Transverse colon (tissue), 4 donors: Measurements from ENCODE around the gene GPR107. TPM values are rescaled to one million over a fixed set of nuclear protein-coding genes. Genes with fewer than 3 reads are reported as not detected.

Experiments used
- DNase-seq: peaks from one replicate; pipeline ENCODE4 v3.0.0-alpha.2; 2019
- H3K27ac ChIP-seq, 4 donors: fragments of 200-600 bp; sonication (generic); 2 replicates each; pipeline ENCODE4 v1.5.1; 2016 to 2018; ENCODE audit warnings: inconsistent platforms in 4 of 4
- H3K27me3 ChIP-seq: fragments of 200-600 bp; sonication (generic); 2 replicates; pipeline ENCODE4 v1.5.1; 2017; ENCODE audit warnings: inconsistent platforms
- H3K36me3 ChIP-seq, 4 donors: fragments of 200-600 bp; sonication (generic); 2 replicates each; pipeline ENCODE4 v1.5.1; 2017 to 2019; ENCODE audit warnings: inconsistent platforms in 4 of 4
- H3K4me1 ChIP-seq, 4 donors: fragments of 200-600 bp; sonication (generic); 2 replicates each; pipeline ENCODE4 v1.5.1; 2017 to 2020; ENCODE audit warnings: inconsistent platforms in 4 of 4
- H3K4me3 ChIP-seq, 4 donors: fragments of 200-600 bp; sonication (generic); 1 replicate in 1 of 4; 2 replicates in 3 of 4; pipeline versions ENCODE4 v1.5.1 to v1.6.1; 2017 to 2019; ENCODE audit warnings: inconsistent platforms in 4 of 4
- H3K9me3 ChIP-seq, 2 donors: fragments of 200-600 bp; sonication (generic); 2 replicates each; pipeline ENCODE4 v1.5.1; 2017 to 2019; ENCODE audit warnings: inconsistent platforms in 2 of 2
- EP300 ChIP-seq: sonication (generic); formaldehyde crosslinking; IDR thresholded peaks from one replicate; pipeline ENCODE4 v1.6.1; 2017; ENCODE audit warnings: antibody characterized with exemption, low read depth
- POLR2A ChIP-seq: fragments of 450-650 bp; IDR thresholded peaks from one replicate; pipeline ENCODE4 v1.6.1; 2016; ENCODE audit warnings: antibody characterized with exemption, mild to moderate bottlenecking, moderate library complexity
- POLR2AphosphoS5 ChIP-seq, 3 donors: sonication (generic); formaldehyde crosslinking; IDR thresholded peaks; one replicate each; pipeline ENCODE4 v1.6.1; 2016; ENCODE audit warnings: antibody characterized with exemption in 3 of 3
- WGBS, 2 donors: methylation state at CpG; one replicate each; pipeline ENCODE4 v1.1.5; 2018; ENCODE audit warnings: low coverage in 1 of 2; 5-methylcytosine and 5-hydroxymethylcytosine counted together
- in situ Hi-C, 4 donors: fragments of 200-750 bp; cut with MboI; loops; one replicate each; pipeline versions ENCODE4 v1.15.0 to v1.15.1; 2017; ENCODE audit warnings: low sequenced_read_pairs in 3 of 4, low pct_ligation_motif_present in 1 of 4, low pct_unique_long_range_greater_than_20kb in 1 of 4
- intact Hi-C: fragments of 100-400 bp; cut with DNase I; formaldehyde crosslinking; loops from one replicate; pipeline ENCODE4 v1.15.1; 2023; ENCODE audit warnings: low total_unique reads
- total RNA-seq, 4 donors: library from RNA; depleted of rRNA; stranded (reverse); fragments of >200 nt; gene quantifications; one replicate each; pipeline ENCODE4 v1.1.0, GENCODE V29; 2016
- TF ChIP-seq, protein P1 (sequence below), 5 experiments: fragments of 200-600 bp in 3 of 5; fragments of 450-650 bp in 2 of 5; sonication (generic) in 3 of 5; IDR thresholded peaks; 1 replicate in 2 of 5; 2 replicates in 3 of 5; pipeline ENCODE4 v1.5.1; 2016 to 2017; ENCODE audit warnings: antibody characterized with exemption in 5 of 5, inconsistent platforms in 3 of 5, mild to moderate bottlenecking in 2 of 5, moderate library complexity in 1 of 5

Gene GPR107
- total RNA-seq, 4 donors from 2014 or later: 25.7 to 33.7 (median 32.7) TPM

DNA sequence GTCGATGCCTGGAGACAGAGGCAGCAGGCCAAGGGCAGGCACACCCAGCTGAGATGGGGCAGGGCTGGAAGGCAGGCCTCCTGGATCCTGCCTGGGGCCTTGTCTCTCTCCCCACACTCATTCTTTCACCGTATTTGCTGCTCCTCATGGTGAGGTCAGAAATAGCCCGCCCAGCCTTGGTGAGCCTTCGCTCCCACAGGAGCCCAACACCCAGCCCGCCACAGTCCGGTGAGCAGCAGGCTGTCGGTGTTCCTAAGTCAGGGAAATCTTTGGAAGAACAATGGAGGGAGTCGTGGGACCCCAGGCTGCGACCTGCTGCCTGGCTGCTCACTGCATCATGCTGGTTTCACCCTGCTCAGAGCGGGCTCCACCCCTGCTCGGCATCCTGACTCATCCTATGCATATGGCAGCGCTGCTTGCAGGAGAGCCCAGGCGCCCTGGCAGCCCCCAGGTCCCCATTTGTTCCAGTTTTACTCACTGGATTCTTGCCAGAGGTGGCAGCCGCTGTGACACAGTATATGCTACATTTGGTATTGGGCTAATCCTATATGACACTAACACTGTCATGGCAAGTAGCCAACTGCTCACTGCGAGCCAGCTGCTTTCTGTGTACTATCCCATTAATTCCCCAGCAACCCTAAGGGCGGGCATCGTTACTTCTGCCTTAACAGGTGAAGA is 65.3 kb downstream of the GPR107 start:
- Histone ChIP-seq H3K4me3 (no peak overlapping the region), H3K36me3 (peaks cover 0 to 3% (median 0%) of the 10 kb centered on the region in 4 donors), H3K27me3 (no peaks in the 10 kb centered on the region), H3K4me1 (peaks cover 0 to 21% (median 15%) of the 10 kb centered on the region in 4 donors), H3K9me3 (no peaks in the 10 kb centered on the region), H3K27ac (peak overlapping the region; percentile 59 to 84 (median 81))
- TF ChIP-seq POLR2A (no peak), POLR2AphosphoS5 (IDR thresholded peaks at IDR 0.05) (no peak), EP300 (no peak)
- TF ChIP-seq, protein P1, sequence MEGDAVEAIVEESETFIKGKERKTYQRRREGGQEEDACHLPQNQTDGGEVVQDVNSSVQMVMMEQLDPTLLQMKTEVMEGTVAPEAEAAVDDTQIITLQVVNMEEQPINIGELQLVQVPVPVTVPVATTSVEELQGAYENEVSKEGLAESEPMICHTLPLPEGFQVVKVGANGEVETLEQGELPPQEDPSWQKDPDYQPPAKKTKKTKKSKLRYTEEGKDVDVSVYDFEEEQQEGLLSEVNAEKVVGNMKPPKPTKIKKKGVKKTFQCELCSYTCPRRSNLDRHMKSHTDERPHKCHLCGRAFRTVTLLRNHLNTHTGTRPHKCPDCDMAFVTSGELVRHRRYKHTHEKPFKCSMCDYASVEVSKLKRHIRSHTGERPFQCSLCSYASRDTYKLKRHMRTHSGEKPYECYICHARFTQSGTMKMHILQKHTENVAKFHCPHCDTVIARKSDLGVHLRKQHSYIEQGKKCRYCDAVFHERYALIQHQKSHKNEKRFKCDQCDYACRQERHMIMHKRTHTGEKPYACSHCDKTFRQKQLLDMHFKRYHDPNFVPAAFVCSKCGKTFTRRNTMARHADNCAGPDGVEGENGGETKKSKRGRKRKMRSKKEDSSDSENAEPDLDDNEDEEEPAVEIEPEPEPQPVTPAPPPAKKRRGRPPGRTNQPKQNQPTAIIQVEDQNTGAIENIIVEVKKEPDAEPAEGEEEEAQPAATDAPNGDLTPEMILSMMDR (IDR thresholded peaks at IDR 0.05): no peak
- in situ Hi-C loops: loop anchor here in 3 of 4 donors (10.0 to 25.0 kb wide), 3 partner anchors 116 to 218 kb away; no protein-coding TSS in a partner anchor
- DNase-seq: no peak
- 85% methylated on average over 17 of the region's 17 CpGs; no CpG with 5 or more reads in 1 of the 2 donors for WGBS, 2 donors
- intact Hi-C loops: loop anchor here (5.0 kb wide), 1 partner anchor 73 kb away; no protein-coding TSS in a partner anchor

GRCh38 chr9:130119519-130120298 is 66.0 kb downstream of the GPR107 start:
- Histone ChIP-seq H3K27ac (peak overlapping the region in 3 of 4 donors; percentile 80 to 84 (median 82)), H3K4me1 (peaks cover 0 to 18% (median 14%) of the 10 kb centered on the region in 4 donors), H3K27me3 (no peaks in the 10 kb centered on the region), H3K4me3 (no peak overlapping the region), H3K9me3 (no peaks in the 10 kb centered on the region), H3K36me3 (peaks cover 0 to 3% (median 0%) of the 10 kb centered on the region in 4 donors)
- TF ChIP-seq, protein P1 (IDR thresholded peaks at IDR 0.05): no peak
- no peak for TF ChIP-seq EP300
- 88 to 100% methylated on average over 1 to 14 of the region's 14 CpGs for WGBS, 2 donors
- intact Hi-C loops (loop anchor here (5.0 kb wide), 1 partner anchor 73 kb away; no protein-coding TSS in a partner anchor), in situ Hi-C loops (loop anchor here in 3 of 4 donors (10.0 to 25.0 kb wide), 3 partner anchors 115 to 218 kb away; no protein-coding TSS in a partner anchor)
- no peak for DNase-seq

DNA sequence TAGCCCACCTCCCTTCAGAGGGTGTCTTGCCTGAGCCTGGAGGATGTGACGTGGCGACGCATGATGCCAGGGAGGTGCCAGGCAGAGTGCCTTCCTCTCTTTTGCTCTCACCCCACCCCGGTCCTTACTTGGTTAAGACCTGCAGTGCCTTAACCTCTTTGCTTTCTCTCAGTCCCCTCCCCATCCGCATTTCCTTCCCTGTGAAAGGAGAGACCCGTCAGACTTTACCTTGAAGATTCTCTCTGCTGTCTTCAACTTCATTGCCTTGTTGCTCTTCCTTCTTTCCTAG is 66.5 kb downstream of the GPR107 start:
- peaks cover 0 to 18% (median 12%) of the 10 kb centered on the region in 4 donors for H3K4me1 ChIP-seq
- H3K27me3 ChIP-seq: no peaks in the 10 kb centered on the region
- peaks cover 0 to 3% (median 0%) of the 10 kb centered on the region in 4 donors for H3K36me3 ChIP-seq
- no peaks in the 10 kb centered on the region for H3K9me3 ChIP-seq
- in situ Hi-C loops (loop anchor here in 2 of 4 donors (25.0 kb wide), 2 partner anchors 117 to 217 kb away; no protein-coding TSS in a partner anchor), intact Hi-C loops (no loop called here)
- DNase-seq: no peak
- no peak overlapping the region for H3K4me3 ChIP-seq
- 76 to 79% methylated on average over 6 of the region's 6 CpGs for WGBS, 2 donors
- TF ChIP-seq EP300 (no peak), POLR2AphosphoS5 (IDR thresholded peaks at IDR 0.05) (no peak), POLR2A (no peak)
- TF ChIP-seq, protein P1 (IDR thresholded peaks at IDR 0.05): no peak
- no peak overlapping the region for H3K27ac ChIP-seq

DNA sequence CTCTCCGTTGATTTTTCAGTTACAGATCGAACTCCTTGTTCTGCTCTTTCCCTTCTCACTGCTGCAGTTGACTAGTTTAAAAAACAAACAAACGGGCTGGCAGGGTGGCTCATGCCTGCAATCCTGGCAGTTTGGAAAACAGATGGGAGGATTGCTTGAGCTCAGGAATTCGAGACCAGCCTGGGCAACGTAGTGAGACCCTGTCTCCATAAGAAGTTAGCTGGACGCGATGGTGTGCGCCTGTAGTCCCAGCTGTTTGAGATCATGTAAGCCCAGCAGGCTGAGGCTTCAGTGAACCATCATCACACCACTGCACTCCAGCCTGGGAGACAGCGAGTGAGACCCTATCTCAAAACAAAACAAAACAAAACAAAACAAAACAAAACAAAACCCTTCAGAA is 67.1 kb downstream of the GPR107 start:
- Histone ChIP-seq H3K4me3 (no peak overlapping the region), H3K4me1 (peaks cover 0 to 18% (median 12%) of the 10 kb centered on the region in 4 donors), H3K36me3 (peaks cover 0 to 5% (median 0%) of the 10 kb centered on the region in 4 donors), H3K27me3 (no peaks in the 10 kb centered on the region), H3K9me3 (no peaks in the 10 kb centered on the region), H3K27ac (no peak overlapping the region)
- DNase-seq: no peak
- intact Hi-C loops: no loop called here
- in situ Hi-C loops: loop anchor here in 2 of 4 donors (25.0 kb wide), 2 partner anchors 116 to 216 kb away; no protein-coding TSS in a partner anchor
- TF ChIP-seq EP300 (no peak), POLR2A (no peak), POLR2AphosphoS5 (IDR thresholded peaks at IDR 0.05) (no peak)
- TF ChIP-seq, protein P1 (IDR thresholded peaks at IDR 0.05): no peak
- WGBS, 2 donors: 77 to 90% methylated on average over 2 to 9 of the region's 9 CpGs
